Lung (tissue), 12 donors: ENCODE data around the gene ZBTB9. TPM values are rescaled to one million over a fixed set of nuclear protein-coding genes. Genes with fewer than 3 reads are reported as not detected.

Experiments
- ATAC-seq: fragments of 200-7000 bp; cut with Tn5 transposase; one replicate; pipeline ENCODE4 v1.9.1; 2020; ENCODE audit warnings: moderate number of reproducible peaks; ENCODE audit not compliant: insufficient read depth, low FRiP score
- DNase-seq, 3 donors: peaks; one replicate each; pipeline ENCODE4 v3.0.0-alpha.2; 2013 to 2017
- H3K27ac ChIP-seq, 2 donors: one replicate each; pipeline ENCODE4 v1.5.1; 2013; ENCODE audit warnings: mild to moderate bottlenecking in 2 of 2, moderate library complexity in 2 of 2, control low read depth in 1 of 2, inconsistent platforms in 1 of 2, low read depth in 1 of 2, low read length in 1 of 2
- H3K27me3 ChIP-seq, 3 donors: one replicate each; pipeline ENCODE4 v1.5.1; 2013; ENCODE audit warnings: low read length in 2 of 3; ENCODE audit not compliant: control insufficient read depth in 3 of 3, insufficient read depth in 3 of 3
- H3K36me3 ChIP-seq, 4 donors: one replicate each; pipeline ENCODE4 v1.5.1; 2013; ENCODE audit warnings: low read length in 4 of 4, mild to moderate bottlenecking in 1 of 4, moderate library complexity in 1 of 4; ENCODE audit not compliant: control insufficient read depth in 4 of 4, insufficient read depth in 4 of 4
- H3K4me1 ChIP-seq, 5 donors: one replicate each; pipeline ENCODE4 v1.5.1; 2013; ENCODE audit warnings: low read length in 5 of 5, mild to moderate bottlenecking in 2 of 5, moderate library complexity in 1 of 5; ENCODE audit not compliant: control insufficient read depth in 5 of 5, insufficient read depth in 5 of 5
- H3K4me3 ChIP-seq: one replicate; pipeline ENCODE4 v1.5.1; 2013; ENCODE audit warnings: mild to moderate bottlenecking, control low read depth, moderate library complexity
- H3K9ac ChIP-seq, 2 donors: one replicate each; pipeline ENCODE4 v1.5.1; 2013; ENCODE audit warnings: low read length in 2 of 2, control low read depth in 1 of 2; ENCODE audit not compliant: insufficient read depth in 1 of 2
- H3K9me3 ChIP-seq, 4 donors: one replicate each; pipeline ENCODE4 v1.5.1; 2013; ENCODE audit warnings: low read length in 3 of 4, mild to moderate bottlenecking in 1 of 4, moderate library complexity in 1 of 4; ENCODE audit not compliant: control insufficient read depth in 4 of 4, insufficient read depth in 3 of 4
- CTCF ChIP-seq: IDR thresholded peaks from 2 replicates; pipeline ENCODE4 v1.5.1; 2012; ENCODE audit warnings: mild to moderate bottlenecking; ENCODE audit errors: control extremely low read depth, extremely low read depth
- WGBS, 2 donors: extraction: QIAGEN DNeasy Blood & Tissue Kit; methylation state at CpG; one replicate each; pipeline ENCODE4 v1.1.7; 2013; 5-methylcytosine and 5-hydroxymethylcytosine counted together
- polyA plus RNA-seq, 2 donors: library from polyadenylated mRNA; stranded (reverse); fragments of 200-250 nt; gene quantifications; one replicate each; pipeline ENCODE4 v1.2.1, GENCODE V29; 2013
- total RNA-seq, 2 donors: library from RNA; depleted of rRNA in 1 of 2; stranded (reverse); fragments of >200 nt in 1 of 2; gene quantifications; one replicate each; pipeline ENCODE4 v1.2.1, GENCODE V29; 2014 to 2021
- donor health status: control.
- donor health status: control.
- donor health status: Bipolar disorder and iron deficiency.
- donor health status: healthy.
- donor health status: DM: yes; HTN: yes; CAD: no.

The ZBTB9 gene
- total and polyA plus RNA-seq, 4 donors = 4.0 to 7.9 (median 4.5) TPM

GRCh38 chr6:33497157-33497556, 42.8 kb downstream of the ZBTB9 start:
- no peaks in the 10 kb centered on the region for H3K4me1 ChIP-seq
- DNase-seq = no peak

GRCh38 chr6:33502486-33502885, 48.1 kb downstream of the ZBTB9 start:
- Histone ChIP-seq H3K27ac (no peak overlapping the region), H3K9me3 (peaks cover 0 to 5% (median 0%) of the 10 kb centered on the region in 4 donors), H3K4me1 (peaks cover 0 to 4% (median 0%) of the 10 kb centered on the region in 5 donors), H3K27me3 (no peaks in the 10 kb centered on the region), H3K36me3 (no peaks in the 10 kb centered on the region), H3K4me3 (no peak overlapping the region), H3K9ac (no peak overlapping the region)
- WGBS, 2 donors = 90 to 91% methylated on average over 23 of the region's 23 CpGs
- TF ChIP-seq CTCF = no peak
- DNase-seq (no peak), ATAC-seq (no peak)

More at GRCh38 chr6:33497157-33497556, 42.8 kb downstream of the ZBTB9 start:
- peaks cover 0 to 2% (median 0%) of the 10 kb centered on the region in 3 donors for H3K27me3 ChIP-seq
- H3K9me3 ChIP-seq = no peaks in the 10 kb centered on the region
- H3K36me3 ChIP-seq = no peaks in the 10 kb centered on the region
- WGBS, 2 donors = 97 to 98% methylated on average over 7 of the region's 7 CpGs
- H3K27ac ChIP-seq = no peak overlapping the region
- no peak for ATAC-seq
- TF ChIP-seq CTCF = no peak
- H3K4me3 ChIP-seq = no peak overlapping the region
- no peak overlapping the region for H3K9ac ChIP-seq

GRCh38 chr6:33504486-33504885, 50.1 kb downstream of the ZBTB9 start:
- H3K9ac ChIP-seq = no peak overlapping the region
- no peak overlapping the region for H3K27ac ChIP-seq
- DNase-seq = no peak
- no peaks in the 10 kb centered on the region for H3K27me3 ChIP-seq
- H3K4me3 ChIP-seq = no peak overlapping the region
- no peaks in the 10 kb centered on the region for H3K36me3 ChIP-seq
- H3K9me3 ChIP-seq = peaks cover 0 to 5% (median 0%) of the 10 kb centered on the region in 4 donors
- TF ChIP-seq CTCF = no peak
- H3K4me1 ChIP-seq = peaks cover 0 to 4% (median 0%) of the 10 kb centered on the region in 5 donors
- no peak for ATAC-seq
